HepG2 (cell line): ENCODE data around the gene MARCHF9. TPM values are rescaled to one million over a fixed set of nuclear protein-coding genes. Genes with fewer than 3 reads are reported as not detected.

Experiments
- ATAC-seq: fragments of 200-7000 bp; cut with Tn5 transposase; 3 replicates; pipeline ENCODE4 v1.9.1; 2020; ENCODE audit warnings: mild to moderate bottlenecking, moderate library complexity
- BruUV-seq: library from RNA; stranded (reverse); fragments of 400-500 nt; replicated peaks from 2 replicates; lab custom pipeline; 2021; lab: Mats Ljungman, UMichigan
- CTCF ChIA-PET: fragments of 300-600 bp; formaldehyde crosslinking; extraction: SDS; loops from one replicate; lab custom pipeline; 2021; ENCODE audit warnings: low total read pairs, inconsistent platforms, low intra/inter-chr PET ratio; lab: Yijun Ruan, JAX
- POLR2A ChIA-PET: fragments of 350-600 bp; sonication (Branson Sonifier 250); formaldehyde crosslinking; loops from one replicate; lab custom pipeline; 2020; ENCODE audit warnings: antibody characterized with exemption, inconsistent platforms; lab: Yijun Ruan, JAX
- DNase-seq: peaks from one replicate; pipeline ENCODE4 v3.0.0-alpha.2; 2015; ENCODE audit warnings: low spot score
- FAIRE-seq: peaks from 3 replicates; lab custom pipeline; 2011; peaks lifted over from hg19 to GRCh38; lab: Jason Lieb, UNC
- H2AFZ ChIP-seq: one replicate; pipeline ENCODE4 v1.6.1; 2011; ENCODE audit warnings: low read length, inconsistent platforms
- H3K27ac ChIP-seq: fragments of 300-600 bp; 3 replicates; pipeline ENCODE4 v1.8.0; 2011; ENCODE audit warnings: mixed run types, mild to moderate bottlenecking, mixed read lengths, low read length, inconsistent platforms; ENCODE audit not compliant: insufficient read depth; ENCODE audit errors: extremely low read length
- H3K27me3 ChIP-seq, 2 experiments: fragments of 200-600 bp in 1 of 2; 2 replicates in 1 of 2; 3 replicates in 1 of 2; pipeline versions ENCODE4 v1.6.0 to v1.8.0; 2011; ENCODE audit warnings: low read length in 2 of 2, mild to moderate bottlenecking in 2 of 2, moderate library complexity in 2 of 2, inconsistent platforms in 1 of 2; ENCODE audit not compliant: insufficient read depth in 2 of 2, control insufficient read depth in 1 of 2
- H3K36me3 ChIP-seq, 2 experiments: fragments of 200-600 bp in 1 of 2; replicated peaks in 1 of 2; 2 replicates in 1 of 2; 3 replicates in 1 of 2; pipeline versions ENCODE4 v1.5.1 to v1.8.0; 2011; ENCODE audit warnings: low read length in 2 of 2, inconsistent platforms in 1 of 2; ENCODE audit not compliant: insufficient read depth in 2 of 2, control insufficient read depth in 1 of 2
- H3K4me1 ChIP-seq: 2 replicates; pipeline ENCODE4 v1.5.1; 2012; ENCODE audit warnings: low read length, inconsistent platforms; ENCODE audit not compliant: insufficient read depth
- H3K4me2 ChIP-seq: 2 replicates; pipeline ENCODE4 v1.6.0; 2011; ENCODE audit warnings: low read depth, low read length, inconsistent platforms
- H3K4me3 ChIP-seq, 3 experiments: fragments of 200-600 bp in 1 of 3; sonication (generic), shearing (Covaris generic) in 1 of 3; replicated peaks in 1 of 3; 2 replicates each; pipeline ENCODE4 v1.5.1; 2011 to 2016; ENCODE audit warnings: low read length in 3 of 3, inconsistent platforms in 2 of 3, low read depth in 2 of 3, mild to moderate bottlenecking in 2 of 3, control low read depth in 1 of 3, mixed read lengths in 1 of 3; ENCODE audit not compliant: insufficient read depth in 1 of 3
- H3K79me2 ChIP-seq: one replicate; pipeline ENCODE4 v1.6.1; 2011; ENCODE audit warnings: low read length, inconsistent platforms; ENCODE audit not compliant: insufficient read depth
- H3K9ac ChIP-seq: 2 replicates; pipeline ENCODE4 v1.6.0; 2011; ENCODE audit warnings: mild to moderate bottlenecking, low read depth, low read length, inconsistent platforms; ENCODE audit not compliant: insufficient read depth
- H3K9me3 ChIP-seq: 2 replicates; pipeline ENCODE4 v1.5.1; 2012; ENCODE audit warnings: mild to moderate bottlenecking, low read length
- H4K20me1 ChIP-seq: 2 replicates; pipeline ENCODE4 v1.6.0; 2011; ENCODE audit warnings: inconsistent platforms, mild to moderate bottlenecking, low read length, moderate library complexity; ENCODE audit not compliant: insufficient read depth
- ATAD3A ChIP-seq: sonication (generic); formaldehyde crosslinking; IDR thresholded peaks from 2 replicates; pipeline ENCODE4 v1.4.0; 2020; ENCODE audit warnings: missing genetic modification reagents
- ATF6 ChIP-seq: sonication (generic); formaldehyde crosslinking; conservative IDR thresholded peaks from 2 replicates; pipeline ENCODE4 v1.4.0; 2020; ENCODE audit warnings: missing genetic modification reagents
- BHLHE40 ChIP-seq: IDR thresholded peaks from 2 replicates; pipeline ENCODE4 v1.6.1; 2011; ENCODE audit warnings: low read length, improper control_type of control experiment
- DDIT3 ChIP-seq: sonication (generic); formaldehyde crosslinking; IDR thresholded peaks from 2 replicates; pipeline ENCODE4 v1.4.0; 2020; ENCODE audit warnings: mild to moderate bottlenecking, missing genetic modification reagents
- GFI1 ChIP-seq: sonication (generic); formaldehyde crosslinking; IDR thresholded peaks from 2 replicates; pipeline ENCODE4 v1.5.0; 2020; ENCODE audit warnings: missing genetic modification reagents, mild to moderate bottlenecking, borderline replicate concordance
- GMEB2 ChIP-seq: IDR thresholded peaks from 2 replicates; pipeline ENCODE4 v1.6.1; 2016; ENCODE audit warnings: missing biosample characterization, missing genetic modification reagents, low read depth
- HNF4G ChIP-seq, 2 experiments: sonication (generic) in 1 of 2; formaldehyde crosslinking in 1 of 2; IDR thresholded peaks; 2 replicates each; pipeline versions ENCODE4 v1.4.0 to v1.6.1; 2011 to 2020; ENCODE audit warnings: borderline replicate concordance in 2 of 2, low read depth in 2 of 2, mild to moderate bottlenecking in 2 of 2, low read length in 1 of 2, missing genetic modification reagents in 1 of 2, moderate library complexity in 1 of 2
- KDM1A ChIP-seq: IDR thresholded peaks from 2 replicates; pipeline ENCODE4 v1.6.1; 2016; ENCODE audit warnings: missing compliant biosample characterization
- NR0B2 ChIP-seq: sonication (generic); formaldehyde crosslinking; IDR thresholded peaks from 2 replicates; pipeline ENCODE4 v1.4.0; 2020; ENCODE audit warnings: mild to moderate bottlenecking, missing genetic modification reagents
- NR2F6 ChIP-seq, 2 experiments: IDR thresholded peaks; 2 replicates each; pipeline ENCODE4 v1.6.1; 2016; ENCODE audit warnings: antibody characterized with exemption in 1 of 2, mild to moderate bottlenecking in 1 of 2
- REL ChIP-seq: sonication (generic); formaldehyde crosslinking; conservative IDR thresholded peaks from 2 replicates; pipeline ENCODE4 v1.8.0; 2022; ENCODE audit warnings: mild to moderate bottlenecking, missing genetic modification reagents, moderate library complexity
- SIX1 ChIP-seq: sonication (generic); formaldehyde crosslinking; IDR thresholded peaks from 2 replicates; pipeline ENCODE4 v1.4.0; 2020; ENCODE audit warnings: missing genetic modification reagents, borderline replicate concordance
- SRSF1 ChIP-seq: fragments of 200-400 bp; formaldehyde crosslinking; optimal IDR thresholded peaks from 2 replicates; pipeline ENCODE3; 2017; ENCODE audit warnings: mild to moderate bottlenecking, low read depth, low read length, moderate library complexity
- TOPORS ChIP-seq: sonication (generic); formaldehyde crosslinking; IDR thresholded peaks from 2 replicates; pipeline ENCODE4 v1.8.0; 2023; ENCODE audit warnings: mild to moderate bottlenecking, missing genetic modification reagents
- ZBTB7B ChIP-seq: sonication (generic); formaldehyde crosslinking; IDR thresholded peaks from 2 replicates; pipeline ENCODE4 v1.4.0; 2020; ENCODE audit warnings: missing genetic modification reagents
- ZMYM2 ChIP-seq: sonication (generic); formaldehyde crosslinking; IDR thresholded peaks from 2 replicates; pipeline ENCODE4 v1.8.0; 2022; ENCODE audit warnings: mild to moderate bottlenecking, missing genetic modification reagents
- ZNF280B ChIP-seq: sonication (generic); formaldehyde crosslinking; IDR thresholded peaks from 2 replicates; pipeline ENCODE4 v1.5.0; 2020; ENCODE audit warnings: missing genetic modification reagents, mild to moderate bottlenecking, borderline replicate concordance
- ZNF564 ChIP-seq: sonication (generic); formaldehyde crosslinking; IDR thresholded peaks from 2 replicates; pipeline ENCODE4 v1.8.1; 2023; ENCODE audit warnings: mild to moderate bottlenecking, missing genetic modification reagents
- ZNF879 ChIP-seq: sonication (generic); formaldehyde crosslinking; IDR thresholded peaks from 2 replicates; pipeline ENCODE4 v1.8.1; 2023; ENCODE audit warnings: missing genetic modification reagents
- WGBS: methylation state at CpG from one replicate; pipeline ENCODE4 v1.1.6; 2017; ENCODE audit warnings: low lambda C conversion rate; 5-methylcytosine and 5-hydroxymethylcytosine counted together
- in situ Hi-C: cut with HindIII; loops from 2 replicates; pipeline ENCODE4 v1.10.0; 2017; ENCODE audit warnings: low pct_unique_long_range_greater_than_20kb; ENCODE audit not compliant: extremely low pct_ligation_motif_present
- intact Hi-C: fragments of 100-400 bp; cut with micrococcal nuclease; formaldehyde crosslinking; loops from one replicate; pipeline ENCODE4 v1.10.0; 2022; ENCODE audit not compliant: unreplicated experiment
- polyA plus RNA-seq, 8 experiments: library from polyadenylated mRNA; depleted of rRNA in 3 of 8; stranded (reverse) in 7 of 8; unstranded in 1 of 8; fragments of >200 nt; fragmentation: Illumina TruSeq in 4 of 8; extraction: Trizol in 4 of 8; gene quantifications; 2 replicates each; pipeline versions ENCODE4 v1.2.1 to v1.2.3, GENCODE V29; 2011 to 2016; ENCODE audit warnings: low read depth in 4 of 8, missing spikeins in 1 of 8, mixed read lengths in 1 of 8; ENCODE audit not compliant: insufficient read depth in 1 of 8
- total RNA-seq, 5 experiments: library from RNA; depleted of rRNA; stranded (reverse); fragments of >200 nt; fragmentation: Illumina TruSeq; extraction: Trizol; gene quantifications; 2 replicates each; pipeline ENCODE4 v1.2.3, GENCODE V29; 2016; ENCODE audit warnings: low read depth in 1 of 5

Gene MARCHF9
- total and polyA plus RNA-seq, 2 of the 13 experiments (the other 11 are each of a cell fraction or from before 2014, with no cell fraction given): 5.7 to 9.6 TPM

- Histone ChIP-seq H3K9me3 (no peaks in the 10 kb centered on the region), H3K36me3 (peaks cover 1 to 26% of the 10 kb centered on the region in 2 experiments; a peak in 3 of 5 replicates), H3K4me2 (peak overlapping the region; percentile 96), H4K20me1 (no peaks in the 10 kb centered on the region), H3K27ac (peak overlapping the region; percentile 94), H3K79me2 (peaks cover 10% of the 10 kb centered on the region), H2AFZ (no peak overlapping the region), H3K27me3 (peaks cover 3 to 21% of the 10 kb centered on the region in 2 experiments; a peak in 3 of 5 replicates), H3K4me1 (peaks cover 44% of the 10 kb centered on the region), H3K4me3 (peak overlapping the region; percentile 63 to 80 (median 71); a peak in 5 of 6 replicates), H3K9ac (peak overlapping the region; percentile 94)
- 17% methylated on average over 2 of the region's 2 CpGs for WGBS
- ChIA-PET POLR2A (interaction anchor here (2.2 to 2.6 kb wide), 4 partner anchors 8 to 28 kb away, joined by 8 to 29 read pairs (median 18); partner anchors contain the start of genes EEF1AKMT3 and METTL1), CTCF (no interaction called here)
- ATAC-seq (no peak), FAIRE-seq (no peak), DNase-seq (no peak)
- in situ Hi-C loops (no loop called here), intact Hi-C loops (loop anchor here (1.0 kb wide), 1 partner anchor 9 kb away; the partner anchor contains the start of gene CDK4)
- BruUV-seq: no TSS peak
- TF ChIP-seq ZBTB7B (no peak), NR2F6 (IDR thresholded peaks at IDR 0.05) (no peak), NR2F6 (CRISPR knock-in tag; IDR thresholded peaks at IDR 0.05) (no peak), TOPORS (CRISPR knock-in tag) (no peak), BHLHE40 (no peak), ZNF280B (no peak), REL (CRISPR knock-in tag) (no peak), NR0B2 (CRISPR knock-in tag) (no peak), HNF4G (IDR thresholded peaks at IDR 0.05; ENCODE audit: borderline replicate concordance, low read depth, low read length) (0 out of 2 replicates have a peak, but pooled peaks have one; percentile 25), HNF4G (CRISPR knock-in tag; IDR thresholded peaks at IDR 0.05; ENCODE audit: borderline replicate concordance, low read depth) (no peak), KDM1A (0 out of 2 replicates have a peak, but pooled peaks have one; percentile 61), SIX1 (CRISPR knock-in tag) (no peak), ATF6 (CRISPR knock-in tag) (no peak), DDIT3 (CRISPR knock-in tag) (no peak), ATAD3A (CRISPR knock-in tag) (no peak), GFI1 (CRISPR knock-in tag) (no peak), ZNF564 (CRISPR knock-in tag) (no peak), SRSF1 (no peak), ZMYM2 (CRISPR knock-in tag) (peak; percentile 28; the same call in 1 of the 2 replicates), GMEB2 (CRISPR knock-in tag) (no peak), ZNF879 (CRISPR knock-in tag) (no peak)
Observed at GRCh38 chr12:57743769-57744168, 11.1 kb upstream of the MARCHF9 start.
